ENCODE data around the gene CLDN5.

DNA sequence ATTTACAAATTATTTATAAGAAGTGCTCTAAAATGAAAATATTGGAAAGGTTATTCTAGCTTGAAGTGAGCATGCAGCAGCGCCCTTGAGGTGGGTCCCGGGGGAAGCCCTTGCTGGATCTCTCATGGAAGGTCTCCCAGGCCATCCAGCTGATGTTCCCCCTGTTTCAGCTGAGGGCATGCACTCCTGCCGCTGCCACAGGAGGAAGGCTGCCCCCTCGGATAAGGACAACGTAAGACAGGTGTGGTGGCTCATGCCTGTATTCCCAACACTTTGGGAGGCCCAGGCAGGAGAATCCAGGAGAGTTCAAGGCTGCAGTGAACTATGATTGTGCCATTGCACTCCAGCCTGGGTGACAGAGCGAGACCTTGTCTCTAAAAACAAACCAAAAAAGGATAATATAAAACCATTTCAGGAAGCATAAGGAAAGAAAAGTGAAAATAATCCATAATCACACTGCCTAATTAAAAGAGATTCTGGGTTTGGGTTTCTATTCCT is 29.5 kb downstream of the CLDN5 start:
- TF ChIP-seq EP300 (IDR thresholded peaks at IDR 0.05) (no peak), POLR2A (IDR thresholded peaks at IDR 0.05) (no peak), POLR2AphosphoS5 (IDR thresholded peaks at IDR 0.05) (no peak)
- TF ChIP-seq, protein P1, sequence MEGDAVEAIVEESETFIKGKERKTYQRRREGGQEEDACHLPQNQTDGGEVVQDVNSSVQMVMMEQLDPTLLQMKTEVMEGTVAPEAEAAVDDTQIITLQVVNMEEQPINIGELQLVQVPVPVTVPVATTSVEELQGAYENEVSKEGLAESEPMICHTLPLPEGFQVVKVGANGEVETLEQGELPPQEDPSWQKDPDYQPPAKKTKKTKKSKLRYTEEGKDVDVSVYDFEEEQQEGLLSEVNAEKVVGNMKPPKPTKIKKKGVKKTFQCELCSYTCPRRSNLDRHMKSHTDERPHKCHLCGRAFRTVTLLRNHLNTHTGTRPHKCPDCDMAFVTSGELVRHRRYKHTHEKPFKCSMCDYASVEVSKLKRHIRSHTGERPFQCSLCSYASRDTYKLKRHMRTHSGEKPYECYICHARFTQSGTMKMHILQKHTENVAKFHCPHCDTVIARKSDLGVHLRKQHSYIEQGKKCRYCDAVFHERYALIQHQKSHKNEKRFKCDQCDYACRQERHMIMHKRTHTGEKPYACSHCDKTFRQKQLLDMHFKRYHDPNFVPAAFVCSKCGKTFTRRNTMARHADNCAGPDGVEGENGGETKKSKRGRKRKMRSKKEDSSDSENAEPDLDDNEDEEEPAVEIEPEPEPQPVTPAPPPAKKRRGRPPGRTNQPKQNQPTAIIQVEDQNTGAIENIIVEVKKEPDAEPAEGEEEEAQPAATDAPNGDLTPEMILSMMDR (IDR thresholded peaks at IDR 0.05) = no peak

Data from stomach (tissue), 4 donors.